Smooth muscle cell (in vitro differentiated cells): ENCODE results near the gene DEGS2. TPM values are rescaled to one million over a fixed set of nuclear protein-coding genes. Genes with fewer than 3 reads are reported as not detected.

Experiments used
- DNase-seq: peaks from one replicate; lab custom pipeline; 2025; ENCODE audit not compliant: unreplicated experiment; lab: John Stamatoyannopoulos, UW
- H2AFZ ChIP-seq: fragments of 200-600 bp; sonication (generic); 2 replicates; pipeline ENCODE4 v1.6.0; 2016; ENCODE audit warnings: antibody characterized with exemption, low read depth, mild to moderate bottlenecking
- H3F3A ChIP-seq: fragments of 200-600 bp; sonication (generic); 2 replicates; pipeline ENCODE4 v1.6.0; 2017; ENCODE audit warnings: antibody characterized with exemption, low read depth
- H3K27ac ChIP-seq: fragments of 200-600 bp; sonication (generic); 2 replicates; pipeline ENCODE4 v1.5.1; 2016; ENCODE audit warnings: low read depth, mild to moderate bottlenecking
- H3K27me3 ChIP-seq: fragments of 200-600 bp; sonication (generic); 2 replicates; pipeline ENCODE4 v1.6.1; 2016; ENCODE audit warnings: low read depth, mild to moderate bottlenecking
- H3K36me3 ChIP-seq: fragments of 200-600 bp; sonication (generic); 2 replicates; pipeline ENCODE4 v1.5.1; 2016; ENCODE audit warnings: low read depth
- H3K4me1 ChIP-seq: fragments of 200-600 bp; sonication (generic); 2 replicates; pipeline ENCODE4 v1.5.1; 2016; ENCODE audit warnings: low read depth
- H3K4me2 ChIP-seq: fragments of 200-600 bp; sonication (generic); 2 replicates; pipeline ENCODE4 v1.6.0; 2016; ENCODE audit warnings: mild to moderate bottlenecking
- H3K4me3 ChIP-seq: fragments of 200-600 bp; sonication (generic); 2 replicates; pipeline ENCODE4 v1.5.1; 2016; ENCODE audit warnings: mild to moderate bottlenecking
- H3K79me2 ChIP-seq: fragments of 200-600 bp; sonication (generic); 2 replicates; pipeline ENCODE4 v1.6.0; 2016; ENCODE audit warnings: low read depth, mild to moderate bottlenecking
- H3K9ac ChIP-seq: fragments of 200-600 bp; sonication (generic); 2 replicates; pipeline ENCODE4 v1.6.0; 2016; ENCODE audit warnings: low read depth
- H3K9me3 ChIP-seq: fragments of 200-600 bp; sonication (generic); replicated peaks from 2 replicates; pipeline ENCODE4 v1.5.1; 2016; ENCODE audit warnings: low read depth
- H4K20me1 ChIP-seq: fragments of 200-600 bp; sonication (generic); 2 replicates; pipeline ENCODE4 v1.6.0; 2016; ENCODE audit warnings: low read depth
- CTCF ChIP-seq: fragments of 200-600 bp; sonication (generic); IDR thresholded peaks from 2 replicates; pipeline ENCODE4 v1.5.1; 2017; ENCODE audit warnings: borderline replicate concordance, mild to moderate bottlenecking, antibody characterized with exemption; ENCODE audit not compliant: insufficient read depth, poor library complexity, severe bottlenecking
- WGBS: methylation state at CpG from one replicate; pipeline ENCODE4 v1.1.7; 2016; ENCODE audit warnings: low lambda C conversion rate; 5-methylcytosine and 5-hydroxymethylcytosine counted together
- polyA plus RNA-seq: library from polyadenylated mRNA; unstranded; fragments of >200 nt; fragmentation: Nextera tagmentation; extraction: Ambion mirVana; gene quantifications from 2 replicates; pipeline ENCODE4 v1.2.1, GENCODE V29; 2016
- total RNA-seq: library from RNA; depleted of rRNA; stranded (reverse); fragments of >200 nt; gene quantifications from 2 replicates; pipeline ENCODE4 v1.2.3, GENCODE V29; 2014

Gene DEGS2
- total and polyA plus RNA-seq, 2 experiments from 2014 or later = 0.45 to 0.83 TPM

DNA sequence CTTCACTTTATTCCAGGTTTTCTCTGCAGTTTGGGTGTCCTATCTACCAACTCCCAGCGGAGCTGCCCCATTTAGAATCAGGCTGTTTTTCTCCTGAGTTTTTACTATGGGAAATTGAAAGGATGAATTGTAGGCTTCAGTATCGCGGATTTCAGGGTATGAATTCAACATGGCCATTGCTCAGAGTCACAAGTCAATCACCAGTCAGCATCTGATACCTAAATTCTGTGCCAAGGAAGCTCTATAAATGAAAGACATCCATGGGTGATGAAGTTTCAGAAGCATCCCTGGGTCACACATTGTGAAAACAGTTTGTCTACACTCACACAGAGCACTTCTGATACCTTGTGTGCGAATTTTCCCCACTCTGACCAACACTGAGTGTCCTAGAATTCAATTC is 43.7 kb upstream of the DEGS2 start:
- 91% methylated on average over 4 of the region's 4 CpGs for WGBS
- no peak for DNase-seq
- H3K4me1 ChIP-seq = no peaks in the 10 kb centered on the region
- no peaks in the 10 kb centered on the region for H3K79me2 ChIP-seq
- H3K9me3 ChIP-seq = no peaks in the 10 kb centered on the region
- no peaks in the 10 kb centered on the region for H3K27me3 ChIP-seq
- no peak overlapping the region for H2AFZ ChIP-seq
- no peak overlapping the region for H3K4me2 ChIP-seq
- no peak overlapping the region for H3K9ac ChIP-seq
- H3K27ac ChIP-seq = no peak overlapping the region
- H4K20me1 ChIP-seq = no peaks in the 10 kb centered on the region
- H3K36me3 ChIP-seq = no peaks in the 10 kb centered on the region
- H3K4me3 ChIP-seq = no peak overlapping the region
- no peak for TF ChIP-seq CTCF
- H3F3A ChIP-seq = no peaks in the 10 kb centered on the region

GRCh38 chr14:100202712-100203111 is 43.3 kb upstream of the DEGS2 start:
- H3K4me3 ChIP-seq = no peak overlapping the region
- H3K9ac ChIP-seq = no peak overlapping the region
- H3K36me3 ChIP-seq = no peaks in the 10 kb centered on the region
- TF ChIP-seq CTCF = no peak
- 71% methylated on average over 4 of the region's 4 CpGs for WGBS
- no peaks in the 10 kb centered on the region for H3K79me2 ChIP-seq
- H4K20me1 ChIP-seq = no peaks in the 10 kb centered on the region
- no peak overlapping the region for H3K4me2 ChIP-seq
- H3K27me3 ChIP-seq = no peaks in the 10 kb centered on the region
- no peak overlapping the region for H3K27ac ChIP-seq
- no peak for DNase-seq
- H2AFZ ChIP-seq = no peak overlapping the region
- no peaks in the 10 kb centered on the region for H3K9me3 ChIP-seq
- no peaks in the 10 kb centered on the region for H3K4me1 ChIP-seq
- H3F3A ChIP-seq = no peaks in the 10 kb centered on the region

DNA sequence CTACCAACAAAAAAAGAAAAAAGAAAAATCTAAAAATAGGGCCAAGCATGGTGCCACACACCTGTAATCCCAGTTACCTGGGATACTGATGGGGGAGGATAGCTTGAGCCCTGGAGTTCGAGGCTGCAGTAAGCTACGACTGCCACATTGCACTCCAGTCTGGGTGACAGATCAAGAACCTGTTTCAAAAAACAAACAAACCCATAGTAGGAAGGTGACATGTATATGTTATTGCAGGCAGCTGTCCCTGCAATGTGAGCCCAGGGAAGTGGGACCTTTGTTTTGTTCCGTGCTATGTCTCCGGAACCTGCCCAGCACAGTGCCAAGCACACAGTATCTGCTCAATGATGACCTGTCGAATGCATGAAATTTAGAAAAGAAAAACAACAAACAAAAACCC is 42.3 kb upstream of the DEGS2 start:
- no peaks in the 10 kb centered on the region for H3K9me3 ChIP-seq
- H3K4me3 ChIP-seq = no peak overlapping the region
- 95% methylated on average over 5 of the region's 5 CpGs for WGBS
- no peak overlapping the region for H3K27ac ChIP-seq
- no peaks in the 10 kb centered on the region for H3K79me2 ChIP-seq
- no peaks in the 10 kb centered on the region for H3F3A ChIP-seq
- no peak overlapping the region for H3K9ac ChIP-seq
- H2AFZ ChIP-seq = no peak overlapping the region
- TF ChIP-seq CTCF = no peak
- H3K4me1 ChIP-seq = no peaks in the 10 kb centered on the region
- no peak for DNase-seq
- H3K4me2 ChIP-seq = no peak overlapping the region
- no peaks in the 10 kb centered on the region for H3K36me3 ChIP-seq
- no peaks in the 10 kb centered on the region for H3K27me3 ChIP-seq
- H4K20me1 ChIP-seq = no peaks in the 10 kb centered on the region

DNA sequence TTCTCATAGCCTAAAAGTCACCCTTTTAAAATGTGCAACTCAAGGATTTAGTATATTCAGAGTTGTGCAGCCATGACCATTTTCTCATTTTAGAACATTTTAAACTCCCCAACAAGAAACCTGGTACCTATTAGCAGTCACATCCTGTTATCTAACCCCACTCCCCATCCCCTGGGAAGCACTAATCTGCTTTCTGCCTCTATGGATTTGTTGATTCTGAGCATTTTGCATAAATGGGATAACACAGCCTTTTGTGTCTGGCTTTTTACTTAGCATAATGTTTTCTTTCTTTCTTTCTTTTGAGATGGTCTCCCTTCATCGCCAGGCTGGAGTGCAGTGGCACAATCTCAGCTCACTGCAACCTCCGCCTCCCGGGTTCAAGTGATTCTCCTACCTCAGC is 40.9 kb upstream of the DEGS2 start:
- Histone ChIP-seq H3F3A (no peaks in the 10 kb centered on the region), H3K4me3 (no peak overlapping the region), H3K4me1 (no peaks in the 10 kb centered on the region), H3K27me3 (no peaks in the 10 kb centered on the region), H3K27ac (no peak overlapping the region), H3K4me2 (no peak overlapping the region), H3K36me3 (no peaks in the 10 kb centered on the region), H3K9me3 (no peaks in the 10 kb centered on the region), H3K79me2 (no peaks in the 10 kb centered on the region), H3K9ac (no peak overlapping the region), H2AFZ (no peak overlapping the region), H4K20me1 (no peaks in the 10 kb centered on the region)
- WGBS = 77% methylated on average over 3 of the region's 3 CpGs
- no peak for DNase-seq
- TF ChIP-seq CTCF = no peak
